GM15510 (cell line): Measurements from ENCODE around the gene CCDC8.

ENCODE experiments used
- POLR2A ChIP-seq: IDR thresholded peaks from 3 replicates; pipeline ENCODE4 v1.6.1; 2011; ENCODE audit warnings: borderline replicate concordance; ENCODE audit not compliant: insufficient read length; ENCODE audit errors: extremely low read depth

The CCDC8 gene, protein sequence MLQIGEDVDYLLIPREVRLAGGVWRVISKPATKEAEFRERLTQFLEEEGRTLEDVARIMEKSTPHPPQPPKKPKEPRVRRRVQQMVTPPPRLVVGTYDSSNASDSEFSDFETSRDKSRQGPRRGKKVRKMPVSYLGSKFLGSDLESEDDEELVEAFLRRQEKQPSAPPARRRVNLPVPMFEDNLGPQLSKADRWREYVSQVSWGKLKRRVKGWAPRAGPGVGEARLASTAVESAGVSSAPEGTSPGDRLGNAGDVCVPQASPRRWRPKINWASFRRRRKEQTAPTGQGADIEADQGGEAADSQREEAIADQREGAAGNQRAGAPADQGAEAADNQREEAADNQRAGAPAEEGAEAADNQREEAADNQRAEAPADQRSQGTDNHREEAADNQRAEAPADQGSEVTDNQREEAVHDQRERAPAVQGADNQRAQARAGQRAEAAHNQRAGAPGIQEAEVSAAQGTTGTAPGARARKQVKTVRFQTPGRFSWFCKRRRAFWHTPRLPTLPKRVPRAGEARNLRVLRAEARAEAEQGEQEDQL

DNA sequence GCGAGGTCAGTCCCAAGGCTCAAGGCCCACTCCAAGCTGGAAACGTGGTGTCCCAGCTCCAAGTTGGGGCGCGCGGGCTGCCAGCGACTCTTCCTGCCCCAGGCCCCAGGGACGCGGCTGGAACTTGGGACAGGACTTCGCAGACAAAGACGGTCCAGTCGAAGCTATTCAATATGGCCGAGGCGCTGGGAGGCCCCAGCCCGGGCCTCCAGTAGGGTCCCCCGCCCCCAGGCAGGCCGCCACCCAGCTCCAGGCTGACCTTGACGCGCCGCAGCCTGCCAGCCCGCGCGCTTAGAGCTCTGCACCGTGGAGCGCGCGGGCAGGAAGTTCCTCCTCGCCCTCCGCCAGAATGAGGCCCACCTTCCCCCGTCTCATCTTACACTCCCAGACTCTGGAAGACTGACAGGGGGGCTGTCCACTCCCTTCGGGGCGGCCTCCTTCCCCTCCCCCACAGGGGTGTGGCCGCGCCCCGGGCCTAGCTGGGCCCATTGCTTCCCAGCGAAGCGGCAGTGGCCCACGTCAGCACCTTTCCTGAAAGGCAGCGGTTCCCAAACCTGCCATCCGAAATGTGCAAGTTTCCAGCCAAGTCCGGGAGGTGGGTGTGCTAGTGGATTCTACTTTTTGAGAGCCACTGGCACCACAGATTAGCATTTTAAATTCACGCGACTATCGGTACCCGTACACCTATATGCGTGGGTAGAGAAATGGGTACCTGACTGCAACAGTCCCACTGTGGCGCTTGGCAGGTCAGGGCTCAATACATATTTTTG is at the start of gene CCDC8:
TSS of gene CCDC8 (minus strand) at position 303 of the 770 bp plus-strand sequence. CDS start 754 bp downstream, outside the sequence.
- no peak for TF ChIP-seq POLR2A

DNA sequence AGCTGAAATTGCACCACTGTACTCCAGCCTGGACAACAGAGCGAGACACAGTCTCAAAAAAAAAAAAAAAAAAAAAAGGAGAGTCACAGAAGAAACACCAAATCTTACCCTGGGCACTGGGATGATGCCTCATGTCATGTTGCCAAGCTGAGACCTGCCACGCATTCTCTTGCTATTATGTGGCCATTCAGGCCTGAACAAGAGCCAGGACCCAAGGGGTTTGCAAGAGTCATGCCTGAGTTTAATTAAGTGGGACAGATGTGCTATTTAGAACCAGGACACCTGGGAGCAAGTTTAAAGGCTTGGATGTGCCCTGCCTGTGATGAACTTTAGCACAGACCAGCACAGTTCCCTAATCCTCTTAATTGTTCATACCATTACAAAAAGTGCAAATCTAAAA is 48.2 kb upstream of the CCDC8 start:
- no peak for TF ChIP-seq POLR2A

DNA sequence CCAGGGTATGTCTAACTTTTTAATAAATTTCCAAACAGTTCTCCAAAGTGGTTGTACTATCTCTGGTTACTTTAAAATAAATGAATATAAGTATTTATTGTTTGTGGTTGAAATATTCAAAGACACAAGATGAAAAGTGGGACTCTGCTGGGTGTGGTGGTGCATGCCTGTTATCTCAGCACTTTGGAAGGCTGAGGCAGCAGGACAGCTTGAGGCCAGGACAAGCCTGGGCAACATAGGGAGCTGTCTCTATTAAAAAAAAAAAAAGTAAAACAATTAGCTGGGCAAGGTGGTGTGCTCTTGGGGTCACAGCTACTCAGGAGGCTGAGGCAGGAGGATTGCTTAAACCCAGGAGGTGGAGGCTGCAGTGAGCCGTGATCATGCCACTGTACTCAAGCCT is 47.6 kb upstream of the CCDC8 start:
- TF ChIP-seq POLR2A = no peak

DNA sequence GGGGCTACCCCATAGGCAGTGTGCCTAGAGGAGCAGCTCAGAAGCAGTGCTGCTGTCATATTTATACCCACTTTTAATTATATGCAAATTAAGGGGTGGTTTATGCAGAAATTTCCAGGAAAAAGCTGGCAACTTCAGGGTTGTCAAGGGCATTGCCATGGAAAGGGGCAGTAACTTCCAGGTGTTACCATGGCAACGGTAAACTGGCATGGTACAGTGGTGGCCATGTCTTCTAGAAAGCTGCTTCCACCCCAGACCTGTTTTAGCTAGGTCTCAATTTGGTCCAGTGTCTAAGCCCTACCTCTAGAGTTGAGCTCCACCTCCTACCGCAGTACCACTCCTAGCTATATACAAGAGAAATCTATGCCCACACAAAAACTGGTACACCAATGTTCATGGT is 46.7 kb upstream of the CCDC8 start:
- no peak for TF ChIP-seq POLR2A

DNA sequence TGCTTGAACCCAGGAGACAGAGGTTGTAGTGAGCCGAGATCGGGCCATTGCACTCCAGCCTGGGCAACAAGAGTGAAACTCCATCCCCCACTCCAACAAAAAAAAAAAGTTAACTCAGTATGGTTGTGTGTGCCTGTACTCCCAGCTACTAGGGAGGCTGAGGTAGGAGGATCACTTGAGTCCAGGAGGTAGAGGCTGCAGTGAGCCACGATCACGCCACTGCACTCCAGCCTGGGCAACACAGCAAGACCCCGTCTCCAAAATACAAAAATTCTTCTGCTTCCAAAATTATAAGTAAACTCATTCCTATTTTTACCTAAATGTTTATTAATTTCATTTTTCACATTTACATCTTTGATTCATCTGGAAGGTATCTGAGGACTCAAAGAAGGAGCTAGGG is 43.6 kb upstream of the CCDC8 start:
- TF ChIP-seq POLR2A = no peak

DNA sequence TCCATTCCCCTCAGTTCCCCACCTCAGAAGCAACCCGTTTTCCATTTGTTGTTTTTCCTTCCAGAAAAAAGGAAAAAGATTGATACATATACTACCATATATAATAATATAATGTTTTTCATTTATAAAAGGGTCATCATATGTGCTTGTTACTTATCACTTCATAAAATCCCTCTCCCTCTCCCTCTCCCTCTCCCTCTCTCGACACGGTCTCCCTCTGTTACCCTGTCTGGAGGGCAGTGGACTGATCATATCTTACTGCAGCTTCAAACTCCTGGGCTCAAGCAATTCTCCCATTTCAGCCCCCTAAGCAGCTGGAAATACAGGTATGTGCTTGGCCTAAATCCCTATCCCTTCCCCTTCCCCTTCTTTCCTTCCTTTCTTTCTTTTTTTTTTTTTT is 40.9 kb upstream of the CCDC8 start:
- no peak for TF ChIP-seq POLR2A

DNA sequence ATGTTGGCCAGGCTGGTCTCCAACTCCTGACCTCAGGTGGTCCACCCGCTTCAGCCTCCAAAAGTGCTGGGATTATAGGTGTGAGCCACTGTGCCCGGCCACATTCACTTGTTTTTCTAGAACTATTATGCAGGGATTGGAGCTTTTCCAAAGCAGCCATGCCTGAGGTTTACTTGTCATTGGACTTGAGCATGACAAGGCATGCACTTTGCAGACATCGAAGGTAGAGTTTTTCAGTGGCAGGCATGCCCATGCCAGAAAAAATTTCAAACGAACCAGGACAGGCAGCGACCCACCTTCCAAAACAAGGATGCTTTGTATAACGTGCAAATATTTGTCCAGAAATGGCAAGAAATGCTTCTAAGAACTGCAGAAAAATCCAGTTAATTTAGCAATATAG is 40.3 kb upstream of the CCDC8 start:
- no peak for TF ChIP-seq POLR2A

DNA sequence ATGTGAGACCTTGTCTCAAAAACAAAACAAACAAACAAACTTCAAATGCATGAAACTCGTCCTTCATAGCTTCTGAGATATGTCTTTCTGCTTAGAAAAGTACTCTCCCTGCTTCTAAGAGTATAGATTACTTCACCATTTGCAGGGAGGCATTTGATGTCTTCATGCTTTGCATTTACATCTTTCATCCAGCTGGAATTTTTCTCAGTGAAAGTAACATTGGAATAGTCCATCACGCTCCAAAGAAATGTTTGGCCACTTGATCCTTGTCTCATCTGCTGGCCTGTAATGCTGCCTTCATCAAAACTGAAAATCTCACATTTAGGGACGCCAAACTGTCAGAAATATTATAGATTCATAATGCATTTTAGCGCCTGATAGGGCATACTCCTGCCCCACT is 38.8 kb upstream of the CCDC8 start:
- no peak for TF ChIP-seq POLR2A

DNA sequence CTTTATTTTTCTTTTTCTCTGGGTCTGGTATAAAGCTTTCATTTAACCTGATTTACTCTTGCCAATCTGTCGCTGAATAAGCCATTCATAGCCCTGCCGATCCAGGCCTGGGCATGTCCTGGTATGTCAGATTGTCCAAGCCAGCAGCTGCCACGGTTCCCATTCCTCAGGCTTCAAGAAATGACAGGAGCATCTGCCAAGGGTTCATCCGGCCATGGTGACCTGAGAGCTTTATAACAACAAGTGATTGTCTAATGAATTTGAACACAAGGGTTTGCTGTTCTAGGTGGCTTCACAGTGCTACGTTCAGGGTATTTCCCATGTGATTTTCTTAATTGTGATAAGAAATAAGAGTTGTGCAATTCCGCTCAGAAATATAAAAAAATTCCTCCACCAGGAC is 38.0 kb upstream of the CCDC8 start:
- no peak for TF ChIP-seq POLR2A

DNA sequence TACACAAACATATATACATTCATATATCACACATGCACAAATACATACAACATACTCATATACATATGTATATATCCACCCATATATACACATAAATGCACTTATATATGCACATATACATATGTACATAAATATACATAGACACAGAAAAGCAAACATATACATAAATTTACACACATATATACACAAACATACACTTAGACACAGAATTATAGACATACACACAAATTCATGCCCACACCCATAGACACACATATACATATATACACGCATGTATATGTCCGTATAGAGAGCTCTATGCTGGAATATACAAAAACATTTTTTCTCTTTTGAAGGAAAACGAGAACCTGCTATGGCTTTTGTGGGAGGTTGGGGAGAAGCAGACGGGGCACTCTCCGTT is 37.4 kb upstream of the CCDC8 start:
- no peak for TF ChIP-seq POLR2A

DNA sequence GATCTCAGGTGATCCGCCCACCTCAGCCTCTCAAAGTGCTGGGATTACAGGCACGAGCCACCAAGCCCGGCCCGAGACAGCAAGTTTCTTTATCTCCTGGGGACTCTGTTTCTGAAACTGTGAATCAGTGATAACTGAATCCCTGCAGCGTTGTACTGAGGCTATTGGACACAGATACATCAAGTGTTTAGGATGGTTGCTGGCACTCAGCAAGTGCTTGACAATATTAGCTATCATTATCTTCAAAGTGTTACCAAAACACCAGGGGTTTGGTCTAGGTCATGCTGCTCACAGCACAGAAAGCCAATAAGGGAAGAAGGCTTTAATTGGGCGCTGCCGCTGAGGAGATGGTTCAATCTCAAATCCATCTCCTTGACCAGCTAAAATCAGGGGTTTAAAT is 35.9 kb upstream of the CCDC8 start:
- TF ChIP-seq POLR2A = no peak

DNA sequence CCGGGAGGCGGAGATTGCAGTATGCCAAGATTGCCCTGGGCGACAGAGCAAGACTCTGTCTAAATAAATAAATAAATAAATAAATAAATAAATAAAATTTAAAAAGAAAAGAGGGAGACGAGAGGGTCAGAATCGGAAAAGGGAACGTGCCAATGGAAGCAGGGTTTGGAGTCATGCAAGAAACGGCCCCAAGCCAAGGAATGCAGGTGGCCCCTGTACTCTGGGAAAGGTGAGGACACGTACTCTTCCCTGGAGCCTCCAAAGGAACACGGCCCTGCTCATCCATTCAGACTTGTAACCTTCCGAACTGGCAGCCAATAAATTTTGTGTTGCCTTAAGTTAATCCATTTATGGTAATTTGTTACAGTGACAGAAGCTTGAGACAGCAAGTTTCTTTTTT is 35.2 kb upstream of the CCDC8 start:
- no peak for TF ChIP-seq POLR2A

DNA sequence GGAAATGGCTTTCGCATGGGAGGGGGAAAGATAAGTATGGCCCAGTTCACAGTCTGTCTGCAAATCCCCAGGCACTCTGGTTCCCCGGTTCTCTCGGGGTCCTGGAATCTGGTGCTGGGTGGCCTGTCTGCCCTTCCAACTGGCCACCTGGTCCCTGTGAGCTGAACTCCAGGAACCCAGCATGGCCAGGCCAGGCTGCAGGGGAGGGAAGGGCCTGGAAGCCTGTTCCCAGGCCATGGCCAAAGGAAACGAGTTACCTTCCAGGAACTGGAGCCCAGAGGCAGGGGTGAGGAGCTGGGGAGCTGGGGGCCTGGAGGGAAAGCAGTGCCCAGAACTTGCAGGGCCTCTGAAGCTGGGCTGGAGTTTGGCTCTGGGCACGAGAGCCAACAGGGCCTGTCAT is 34.5 kb upstream of the CCDC8 start:
- no peak for TF ChIP-seq POLR2A

DNA sequence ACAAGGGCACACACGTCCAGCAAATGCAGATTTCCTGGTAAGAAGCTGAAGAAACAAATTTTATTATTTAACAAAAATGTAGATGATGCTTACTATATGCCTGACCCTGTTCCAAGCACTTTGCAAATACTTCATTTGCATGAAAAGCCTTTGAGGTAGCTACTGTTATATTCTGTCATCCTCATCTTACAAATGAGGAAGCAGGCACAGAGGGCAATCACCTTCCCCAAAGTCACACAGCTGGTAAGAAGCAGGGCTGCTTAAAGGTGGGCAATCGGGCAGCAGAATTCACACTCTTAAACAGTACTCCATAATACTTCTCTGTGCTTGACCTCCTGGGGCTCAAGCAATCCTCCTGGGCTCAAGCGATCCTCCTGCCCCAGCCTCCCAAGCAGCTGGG is 33.6 kb upstream of the CCDC8 start:
- no peak for TF ChIP-seq POLR2A

DNA sequence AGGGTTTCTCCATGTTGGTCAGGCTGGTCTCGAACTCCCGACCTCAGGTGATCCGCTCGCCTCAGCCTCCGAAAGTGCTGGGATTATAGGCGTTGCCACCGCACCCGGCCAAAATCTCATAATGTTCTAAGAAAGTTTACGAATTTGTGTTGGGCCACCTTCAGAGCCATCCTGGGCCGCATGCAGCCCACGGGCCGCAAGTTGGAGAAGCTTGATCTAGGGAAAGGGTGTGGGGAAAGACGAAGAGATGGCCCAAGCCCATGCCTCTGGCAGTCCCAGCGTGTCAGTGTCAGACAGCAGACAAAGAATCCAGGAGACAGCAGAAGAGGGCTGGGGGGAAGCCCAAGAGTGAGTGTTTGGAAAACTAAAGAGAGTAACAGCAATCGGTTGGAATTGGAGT is 32.7 kb upstream of the CCDC8 start:
- TF ChIP-seq POLR2A = no peak

DNA sequence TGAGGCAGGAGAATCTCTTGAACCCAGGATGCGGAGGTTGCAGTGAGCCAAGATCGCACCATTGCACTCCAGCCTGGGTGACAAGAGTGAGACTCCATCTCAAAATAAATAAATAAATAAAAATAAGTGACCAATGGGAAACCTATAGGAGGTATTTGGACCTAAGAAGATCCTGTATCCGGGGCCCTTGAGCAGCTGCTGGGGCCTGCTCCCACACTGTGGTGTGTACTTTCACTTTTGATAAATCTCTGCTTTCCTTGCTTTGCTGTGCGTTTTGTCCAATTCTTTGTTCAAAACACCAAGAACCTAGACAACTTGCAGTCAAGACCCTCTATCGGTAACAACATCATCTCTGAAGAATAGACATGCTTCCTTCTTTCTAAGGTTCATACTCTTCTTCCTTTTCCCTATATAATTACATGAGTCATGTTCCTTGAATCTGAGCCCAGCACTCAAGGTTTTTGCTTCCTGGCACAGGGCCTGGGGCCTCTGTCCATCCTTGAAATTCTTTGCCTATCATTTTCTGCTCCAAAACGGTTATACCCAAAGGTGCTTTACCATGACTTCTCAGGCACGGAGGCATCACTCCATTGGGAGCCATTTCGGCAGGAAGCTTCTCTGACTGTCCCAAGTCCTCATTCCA is 29.6 kb upstream of the CCDC8 start:
- TF ChIP-seq POLR2A = no peak

DNA sequence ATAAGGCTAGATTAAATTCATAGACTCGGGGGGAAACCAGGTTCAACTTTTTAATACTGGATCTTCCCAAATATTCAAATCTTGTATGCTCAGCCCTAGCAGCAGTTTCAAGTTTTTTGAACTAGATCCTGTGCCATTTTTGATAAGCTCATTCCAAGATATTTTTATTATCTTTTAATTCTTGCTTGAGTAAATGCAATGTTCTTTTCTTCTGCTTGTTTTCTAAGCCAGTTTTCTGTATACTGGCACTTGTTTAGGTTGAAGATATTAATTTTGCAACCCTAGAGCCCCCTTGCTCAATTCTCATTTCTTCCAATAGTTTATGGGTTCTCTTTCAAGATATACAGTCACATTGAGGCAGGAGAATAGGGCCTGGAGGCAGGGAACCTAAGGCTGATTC is 28.5 kb upstream of the CCDC8 start:
- TF ChIP-seq POLR2A = no peak
